HCT116 (cell line): Measurements from ENCODE around the gene GPATCH8.

ENCODE experiments used
- CEBPB ChIP-seq: IDR thresholded peaks from 2 replicates; pipeline ENCODE4 v1.6.1; 2012; ENCODE audit warnings: low read depth
- CTCF ChIP-seq, 3 experiments: fragments of 200-600 bp in 1 of 3; sonication (generic) in 1 of 3; IDR thresholded peaks in 2 of 3; conservative IDR thresholded peaks in 1 of 3; 2 replicates each; pipeline ENCODE4 v1.5.1; 2012 to 2017; ENCODE audit warnings: low read depth in 2 of 3, low read length in 2 of 3, antibody characterized with exemption in 1 of 3, borderline replicate concordance in 1 of 3, control low read depth in 1 of 3, mild to moderate bottlenecking in 1 of 3, mixed read lengths in 1 of 3, mixed run types in 1 of 3, moderate library complexity in 1 of 3; ENCODE audit not compliant: insufficient read depth in 1 of 3
- EZH2 ChIP-seq: fragments of 200-600 bp; sonication (generic); IDR thresholded peaks from 2 replicates; pipeline ENCODE4 v1.6.1; 2017; ENCODE audit warnings: antibody characterized with exemption, mixed run types
- POLR2A ChIP-seq: IDR thresholded peaks from 2 replicates; pipeline ENCODE4 v1.7.0; 2011; ENCODE audit warnings: borderline replicate concordance; ENCODE audit not compliant: insufficient read depth, insufficient read length; ENCODE audit errors: extremely low read depth
- TCF7L2 ChIP-seq: IDR thresholded peaks from 2 replicates; pipeline ENCODE4 v1.7.0; 2011; ENCODE audit warnings: borderline replicate concordance, inconsistent platforms; ENCODE audit not compliant: insufficient read depth, insufficient read length; ENCODE audit errors: extremely low read depth
- YY1 ChIP-seq: IDR thresholded peaks from 2 replicates; pipeline ENCODE4 v1.6.1; 2011; ENCODE audit warnings: low read length, low read depth, moderate library complexity, mild to moderate bottlenecking; ENCODE audit not compliant: insufficient replicate concordance; ENCODE audit errors: extremely low read depth
- TF ChIP-seq, protein P1 (sequence below): IDR thresholded peaks from 2 replicates; pipeline ENCODE4 v1.6.1; 2012; ENCODE audit warnings: low read depth

DNA sequence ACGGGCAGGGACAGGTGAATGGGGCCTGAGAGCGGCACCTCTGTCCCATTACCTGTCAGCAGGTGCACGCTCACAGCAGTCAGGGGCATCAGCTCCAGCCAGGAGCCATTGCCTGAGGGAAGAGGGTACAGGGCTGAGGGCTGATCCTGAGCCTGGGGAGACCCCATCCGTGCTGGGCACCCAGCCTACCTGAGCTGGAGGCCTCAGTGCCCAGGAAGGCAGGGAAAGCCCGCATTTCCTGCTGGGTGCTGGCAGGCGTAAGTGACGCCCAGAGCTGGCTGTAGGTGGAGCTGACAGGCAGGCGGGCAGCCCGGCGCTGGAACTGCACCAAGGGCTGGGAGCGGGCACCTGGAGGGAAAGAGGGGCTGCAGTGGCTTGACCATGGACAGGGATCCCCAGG is 147.0 kb downstream of the GPATCH8 start:
- no peak for TF ChIP-seq CTCF (IDR thresholded peaks at IDR 0.05 in 2 of 3, conservative IDR thresholded peaks at IDR 0.05 in 1 of 3; ENCODE audit: borderline replicate concordance in 1 of 3, insufficient read depth in 1 of 3, low read depth in 2 of 3, low read length in 2 of 3)
- TF ChIP-seq POLR2A: no peak
- TF ChIP-seq YY1: no peak
- no peak for TF ChIP-seq CEBPB
- TF ChIP-seq EZH2: no peak
- TF ChIP-seq, protein P1, sequence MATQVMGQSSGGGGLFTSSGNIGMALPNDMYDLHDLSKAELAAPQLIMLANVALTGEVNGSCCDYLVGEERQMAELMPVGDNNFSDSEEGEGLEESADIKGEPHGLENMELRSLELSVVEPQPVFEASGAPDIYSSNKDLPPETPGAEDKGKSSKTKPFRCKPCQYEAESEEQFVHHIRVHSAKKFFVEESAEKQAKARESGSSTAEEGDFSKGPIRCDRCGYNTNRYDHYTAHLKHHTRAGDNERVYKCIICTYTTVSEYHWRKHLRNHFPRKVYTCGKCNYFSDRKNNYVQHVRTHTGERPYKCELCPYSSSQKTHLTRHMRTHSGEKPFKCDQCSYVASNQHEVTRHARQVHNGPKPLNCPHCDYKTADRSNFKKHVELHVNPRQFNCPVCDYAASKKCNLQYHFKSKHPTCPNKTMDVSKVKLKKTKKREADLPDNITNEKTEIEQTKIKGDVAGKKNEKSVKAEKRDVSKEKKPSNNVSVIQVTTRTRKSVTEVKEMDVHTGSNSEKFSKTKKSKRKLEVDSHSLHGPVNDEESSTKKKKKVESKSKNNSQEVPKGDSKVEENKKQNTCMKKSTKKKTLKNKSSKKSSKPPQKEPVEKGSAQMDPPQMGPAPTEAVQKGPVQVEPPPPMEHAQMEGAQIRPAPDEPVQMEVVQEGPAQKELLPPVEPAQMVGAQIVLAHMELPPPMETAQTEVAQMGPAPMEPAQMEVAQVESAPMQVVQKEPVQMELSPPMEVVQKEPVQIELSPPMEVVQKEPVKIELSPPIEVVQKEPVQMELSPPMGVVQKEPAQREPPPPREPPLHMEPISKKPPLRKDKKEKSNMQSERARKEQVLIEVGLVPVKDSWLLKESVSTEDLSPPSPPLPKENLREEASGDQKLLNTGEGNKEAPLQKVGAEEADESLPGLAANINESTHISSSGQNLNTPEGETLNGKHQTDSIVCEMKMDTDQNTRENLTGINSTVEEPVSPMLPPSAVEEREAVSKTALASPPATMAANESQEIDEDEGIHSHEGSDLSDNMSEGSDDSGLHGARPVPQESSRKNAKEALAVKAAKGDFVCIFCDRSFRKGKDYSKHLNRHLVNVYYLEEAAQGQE: no peak
- TF ChIP-seq TCF7L2: no peak
